Measurements from ENCODE around the gene EVA1B. TPM values are rescaled to one million over a fixed set of nuclear protein-coding genes. Genes with fewer than 3 reads are reported as not detected.

Gene EVA1B
- total and polyA plus RNA-seq, 2 of the 13 experiments (the other 11 are each of a cell fraction or from before 2014, with no cell fraction given) = 3.9 to 6.6 TPM

GRCh38 chr1:36339615-36340014 is 16.2 kb upstream of the EVA1B start (continued):
- no peak for TF ChIP-seq ZNF609 (CRISPR knock-in tag; IDR thresholded peaks at IDR 0.05; ENCODE audit: borderline replicate concordance)
- no peak for TF ChIP-seq ZNF136 (CRISPR knock-in tag; IDR thresholded peaks at IDR 0.05; ENCODE audit: low read depth)
- TF ChIP-seq BRD4 (CRISPR knock-in tag; IDR thresholded peaks at IDR 0.05) = no peak
- no peak for TF ChIP-seq ZNF331 (CRISPR knock-in tag; IDR thresholded peaks at IDR 0.05)
- no peak for TF ChIP-seq ZNF530 (CRISPR knock-in tag; IDR thresholded peaks at IDR 0.05; ENCODE audit: low read depth)
- no peak for TF ChIP-seq ZNF275 (CRISPR knock-in tag; IDR thresholded peaks at IDR 0.05; ENCODE audit: borderline replicate concordance)
- TF ChIP-seq, protein P1, sequence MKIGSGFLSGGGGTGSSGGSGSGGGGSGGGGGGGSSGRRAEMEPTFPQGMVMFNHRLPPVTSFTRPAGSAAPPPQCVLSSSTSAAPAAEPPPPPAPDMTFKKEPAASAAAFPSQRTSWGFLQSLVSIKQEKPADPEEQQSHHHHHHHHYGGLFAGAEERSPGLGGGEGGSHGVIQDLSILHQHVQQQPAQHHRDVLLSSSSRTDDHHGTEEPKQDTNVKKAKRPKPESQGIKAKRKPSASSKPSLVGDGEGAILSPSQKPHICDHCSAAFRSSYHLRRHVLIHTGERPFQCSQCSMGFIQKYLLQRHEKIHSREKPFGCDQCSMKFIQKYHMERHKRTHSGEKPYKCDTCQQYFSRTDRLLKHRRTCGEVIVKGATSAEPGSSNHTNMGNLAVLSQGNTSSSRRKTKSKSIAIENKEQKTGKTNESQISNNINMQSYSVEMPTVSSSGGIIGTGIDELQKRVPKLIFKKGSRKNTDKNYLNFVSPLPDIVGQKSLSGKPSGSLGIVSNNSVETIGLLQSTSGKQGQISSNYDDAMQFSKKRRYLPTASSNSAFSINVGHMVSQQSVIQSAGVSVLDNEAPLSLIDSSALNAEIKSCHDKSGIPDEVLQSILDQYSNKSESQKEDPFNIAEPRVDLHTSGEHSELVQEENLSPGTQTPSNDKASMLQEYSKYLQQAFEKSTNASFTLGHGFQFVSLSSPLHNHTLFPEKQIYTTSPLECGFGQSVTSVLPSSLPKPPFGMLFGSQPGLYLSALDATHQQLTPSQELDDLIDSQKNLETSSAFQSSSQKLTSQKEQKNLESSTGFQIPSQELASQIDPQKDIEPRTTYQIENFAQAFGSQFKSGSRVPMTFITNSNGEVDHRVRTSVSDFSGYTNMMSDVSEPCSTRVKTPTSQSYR (CRISPR knock-in tag; IDR thresholded peaks at IDR 0.05; ENCODE audit: borderline replicate concordance) = no peak
- no peak for TF ChIP-seq PAF1 (CRISPR knock-in tag; IDR thresholded peaks at IDR 0.05)
- no peak for TF ChIP-seq MED13 (CRISPR knock-in tag; IDR thresholded peaks at IDR 0.05)
- no peak for TF ChIP-seq ZNF782 (CRISPR knock-in tag; IDR thresholded peaks at IDR 0.05; ENCODE audit: borderline replicate concordance)
- TF ChIP-seq MLLT10 (CRISPR knock-in tag; IDR thresholded peaks at IDR 0.05) = no peak
- no peak for TF ChIP-seq PBX2 (CRISPR knock-in tag; IDR thresholded peaks at IDR 0.05)
